Stimulated activated CD4-positive, alpha-beta T cell treated with anti-CD3 and anti-CD28 coated beads, TNF-alpha, amount 100 ng/mL, for 4 hours (primary cell): ENCODE measurements around the gene IGFL1.
"Not testable (repeated sequence)": the region's sequence is repeated elsewhere in the genome, so short reads cannot be mapped to it uniquely, and the experiment has no call there.

Experiments
- DNase-seq, 3 experiments: peaks; one replicate each; pipeline ENCODE4 v3.0.0-alpha.2; 2020; ENCODE audit warnings: low read depth in 3 of 3

IGFL1 gene

GRCh38 chr19:46225558-46226004, 4.0 kb upstream of the IGFL1 start:
- no peak for DNase-seq

GRCh38 chr19:46226438-46226973, 3.0 kb upstream of the IGFL1 start:
- DNase-seq = no peak

DNA sequence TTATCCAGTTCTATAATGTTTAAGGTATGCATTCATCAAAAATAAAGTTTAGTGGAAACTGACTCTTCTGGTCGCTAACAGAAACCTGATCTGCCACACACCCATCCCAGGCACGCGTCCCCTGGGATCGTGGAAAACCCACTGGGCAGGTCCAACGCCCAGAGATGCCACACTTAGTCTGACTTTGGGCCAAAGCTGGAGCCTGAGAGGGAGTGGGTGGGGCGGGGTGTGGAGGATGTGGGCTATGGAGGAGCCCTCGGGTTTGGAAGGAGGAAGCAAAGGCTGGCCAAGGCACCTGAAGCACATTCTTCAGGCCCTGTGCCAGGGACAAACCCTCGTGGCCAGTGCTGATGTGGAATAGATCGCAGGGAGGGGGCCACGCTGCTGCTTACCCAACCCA, 2.5 kb downstream of the IGFL1 start:
- DNase-seq = no peak

- no peak for DNase-seq
Observed at GRCh38 chr19:46232468-46232867, 2.9 kb downstream of the IGFL1 start.

DNA sequence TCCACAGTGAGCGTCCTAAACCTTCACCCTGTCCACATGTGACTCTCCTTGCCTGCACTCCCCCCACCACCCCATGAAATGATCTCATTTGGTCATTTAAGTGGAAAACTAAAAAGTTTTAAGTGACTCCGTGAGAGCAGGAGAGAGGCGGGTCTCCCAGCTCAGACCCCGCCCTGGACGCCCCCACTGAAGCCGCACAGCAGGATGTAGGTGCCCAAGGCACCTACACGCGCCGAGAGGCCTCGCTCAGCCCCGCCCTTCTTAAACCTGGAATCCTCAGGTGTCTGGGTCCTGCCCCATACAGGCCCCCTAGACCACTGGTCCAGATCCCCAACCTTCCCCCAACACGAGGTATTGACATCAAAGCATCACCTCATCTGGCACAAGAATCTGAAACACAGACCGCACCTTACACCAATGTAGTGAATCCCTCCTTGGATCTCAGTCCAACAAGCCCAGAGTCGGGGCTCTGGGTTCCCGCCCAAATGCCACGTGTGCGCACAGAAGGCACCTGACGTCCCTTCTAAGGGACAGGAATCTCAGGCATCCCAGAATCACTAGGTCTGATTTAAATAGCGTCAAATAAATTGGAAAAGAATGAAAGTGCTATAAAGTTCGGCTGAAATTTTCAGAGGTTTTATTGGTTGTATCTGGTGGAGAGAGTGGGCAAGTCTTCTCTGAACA, 3.5 kb downstream of the IGFL1 start:
- DNase-seq = no peak

DNA sequence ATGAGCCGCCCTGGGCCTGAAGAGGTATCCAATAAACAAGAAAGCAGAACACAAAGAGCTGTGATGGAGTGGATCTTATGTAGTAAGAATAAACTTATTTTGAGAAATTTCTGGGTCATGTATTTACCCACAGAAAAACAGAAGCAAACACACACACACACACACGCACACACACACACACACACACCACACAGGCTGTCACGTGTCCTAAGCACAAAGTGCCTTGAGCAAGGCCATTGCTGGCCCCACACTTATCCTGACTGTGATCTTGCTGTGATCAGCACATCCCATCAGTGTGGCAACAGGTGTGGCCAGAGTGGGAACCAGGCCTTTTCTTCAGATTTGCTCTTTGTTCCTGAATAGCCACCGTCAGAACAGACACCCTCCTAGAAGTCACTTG, 4.3 kb downstream of the IGFL1 start:
- not testable (repeated sequence) for DNase-seq

GRCh38 chr19:46238141-46238540, 8.6 kb downstream of the IGFL1 start:
- not testable (repeated sequence) for DNase-seq

- DNase-seq = no peak
Observed at GRCh38 chr19:46239193-46240024, 9.9 kb downstream of the IGFL1 start.

DNA sequence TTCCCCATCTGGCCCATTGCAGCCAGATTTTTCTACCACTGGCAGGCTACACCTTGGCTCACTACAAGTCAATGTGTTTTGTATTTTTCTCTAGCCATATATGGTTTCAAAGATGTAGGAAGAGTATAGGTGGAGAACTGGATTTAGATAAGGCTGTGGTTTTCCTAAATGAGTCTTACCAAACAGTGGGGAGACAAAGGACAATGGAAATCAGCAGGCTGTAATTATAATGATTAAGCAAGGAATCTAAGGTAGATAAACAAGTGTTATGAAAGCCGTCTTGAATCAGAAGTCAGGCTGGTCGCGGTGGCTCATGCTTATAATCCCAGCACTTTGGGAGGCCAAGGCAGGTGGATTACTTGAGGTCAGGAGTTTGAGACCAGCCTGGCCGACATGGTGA, 11.2 kb downstream of the IGFL1 start:
- no peak for DNase-seq

DNA sequence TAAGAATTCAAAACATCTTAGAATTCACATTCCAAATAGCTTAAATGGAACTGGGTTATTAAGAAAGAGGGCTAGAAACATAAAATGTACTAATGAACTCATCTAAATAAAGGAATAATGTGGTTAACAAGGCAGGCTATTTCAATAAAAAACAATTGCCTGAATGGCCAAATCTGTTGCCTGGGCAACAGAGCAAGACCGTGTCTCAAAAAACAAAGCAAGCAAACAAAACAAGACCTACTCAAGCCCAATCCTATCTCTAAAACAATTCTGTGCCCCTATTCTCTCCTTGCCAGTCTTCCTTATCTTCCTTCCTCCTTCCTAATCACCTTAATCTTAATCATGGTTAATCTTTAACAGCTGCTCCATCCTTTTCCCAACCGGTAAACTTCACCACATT, 12.1 kb downstream of the IGFL1 start:
- no peak for DNase-seq

DNA sequence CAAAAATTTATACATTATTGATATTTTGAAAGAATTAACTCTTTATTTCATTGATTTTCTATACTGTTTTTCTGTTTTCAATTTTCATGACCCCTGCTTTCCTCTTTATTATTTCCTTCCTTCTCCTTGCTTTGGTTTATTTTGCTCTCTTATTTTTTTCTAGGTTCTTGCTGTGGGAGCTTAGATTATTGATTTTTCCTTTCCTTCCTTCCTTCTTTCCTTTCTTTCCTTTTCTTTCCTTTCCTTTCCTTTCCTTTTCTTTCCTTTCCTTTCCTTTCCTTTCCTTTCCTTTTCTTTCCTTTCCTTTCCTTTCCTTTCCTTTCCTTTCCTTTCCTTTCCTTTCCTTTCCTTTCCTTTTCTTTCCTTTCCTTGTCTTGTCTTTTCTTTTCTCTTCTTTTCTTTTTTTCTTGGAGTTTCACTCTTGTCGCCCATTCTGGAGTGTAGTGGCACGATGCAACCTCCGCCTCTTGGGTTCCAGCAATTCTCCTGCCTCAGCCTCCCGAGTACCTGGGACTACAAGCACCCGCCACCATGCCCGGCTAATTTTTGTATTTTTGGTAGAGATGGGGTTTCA, 13.6 kb downstream of the IGFL1 start:
- DNase-seq = not testable (repeated sequence)

- no peak for DNase-seq
Observed at GRCh38 chr19:46250076-46250735, 20.7 kb downstream of the IGFL1 start.

- DNase-seq = no peak
Observed at GRCh38 chr19:46251416-46251815, 21.9 kb downstream of the IGFL1 start.

DNA sequence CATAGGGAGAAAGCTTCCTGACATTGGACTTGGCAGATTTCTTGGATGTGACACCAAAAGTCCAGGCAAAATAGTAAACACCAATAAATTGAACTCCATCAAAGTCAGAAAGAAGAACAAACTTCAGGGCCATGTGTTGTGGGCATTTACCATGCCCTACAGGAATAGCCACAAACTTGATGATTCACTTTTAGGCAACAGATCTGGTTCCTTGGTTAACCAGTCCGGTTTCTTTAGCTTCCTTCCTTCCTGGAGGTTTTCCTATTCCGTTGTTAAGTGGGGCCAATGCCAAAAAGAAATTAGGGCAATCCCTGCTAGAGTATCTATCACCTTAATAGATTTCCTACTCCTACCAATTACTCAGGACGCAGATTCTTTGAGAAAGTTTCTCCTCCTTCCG, 25.2 kb downstream of the IGFL1 start:
- no peak for DNase-seq

- DNase-seq = no peak
Observed at GRCh38 chr19:46256855-46257254, 27.3 kb downstream of the IGFL1 start.

DNA sequence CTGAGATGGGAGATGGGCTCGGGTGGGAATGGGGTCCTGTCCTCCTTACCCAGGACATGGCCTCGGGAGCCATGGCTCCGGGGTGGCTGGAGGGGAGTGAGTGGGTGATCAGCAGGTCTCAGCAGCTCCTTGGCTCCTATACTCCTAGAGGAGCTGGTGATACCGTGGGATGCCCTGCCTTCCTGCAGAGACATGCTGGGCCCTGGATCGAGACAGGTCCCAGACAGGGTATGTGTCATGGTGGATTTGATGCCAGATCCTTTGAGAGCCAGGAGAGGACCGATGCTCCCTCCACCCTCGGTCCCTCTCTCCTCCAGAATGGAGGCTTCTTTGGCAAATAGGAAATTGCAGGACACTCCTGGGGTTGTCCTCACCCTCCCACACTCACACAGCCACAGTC, 32.0 kb downstream of the IGFL1 start:
- DNase-seq = not testable (repeated sequence)

DNA sequence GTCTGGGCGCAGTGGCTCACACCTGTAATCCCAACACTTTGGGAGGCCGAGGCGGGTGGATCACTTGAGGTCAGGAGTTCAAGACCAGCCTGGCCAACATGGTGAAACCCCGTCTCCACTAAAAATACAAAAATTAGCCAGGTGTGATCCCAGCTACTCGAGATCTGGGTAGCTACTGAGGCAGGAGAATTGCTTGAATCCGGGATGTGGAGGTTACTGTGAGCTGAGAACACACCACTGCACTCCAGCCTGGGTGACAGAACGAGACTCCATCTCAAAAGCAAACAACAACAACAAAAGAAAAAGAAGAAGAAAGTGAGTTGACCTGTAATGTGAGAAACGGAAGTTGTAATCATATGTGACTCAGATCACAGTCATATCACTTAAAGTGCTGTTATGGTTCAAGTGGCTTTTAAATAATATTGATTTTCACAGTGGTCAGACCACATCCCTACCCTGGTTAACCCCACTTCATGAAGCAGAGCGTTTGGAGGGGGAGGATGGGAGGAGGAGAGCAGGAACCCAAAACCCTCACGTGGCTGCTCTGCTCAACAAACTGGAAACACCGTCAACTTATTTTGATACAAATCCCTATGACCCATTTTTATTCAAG, 33.2 kb downstream of the IGFL1 start:
- DNase-seq = peak in 2 of 3 experiments; percentile 4 to 8

DNA sequence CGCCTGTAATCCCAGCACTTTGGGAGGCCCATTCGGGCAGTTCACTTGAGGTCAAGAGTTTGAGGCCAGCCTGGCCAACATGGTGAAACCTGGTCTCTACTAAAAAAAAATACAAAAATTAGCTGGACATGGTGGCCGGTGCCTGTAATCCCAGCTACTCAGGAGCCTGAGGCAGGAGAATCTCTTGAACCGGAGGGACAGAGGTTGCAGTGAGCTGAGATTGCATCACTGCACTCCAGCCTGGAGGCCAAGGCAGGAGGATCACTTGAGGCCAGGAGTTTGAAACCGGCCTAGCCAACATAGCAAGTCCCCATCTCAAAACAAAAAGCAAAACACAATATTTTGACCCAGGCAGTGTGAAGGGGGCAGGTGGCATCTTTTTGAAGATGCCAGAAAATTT, 35.3 kb downstream of the IGFL1 start:
- DNase-seq = not testable (repeated sequence)

DNA sequence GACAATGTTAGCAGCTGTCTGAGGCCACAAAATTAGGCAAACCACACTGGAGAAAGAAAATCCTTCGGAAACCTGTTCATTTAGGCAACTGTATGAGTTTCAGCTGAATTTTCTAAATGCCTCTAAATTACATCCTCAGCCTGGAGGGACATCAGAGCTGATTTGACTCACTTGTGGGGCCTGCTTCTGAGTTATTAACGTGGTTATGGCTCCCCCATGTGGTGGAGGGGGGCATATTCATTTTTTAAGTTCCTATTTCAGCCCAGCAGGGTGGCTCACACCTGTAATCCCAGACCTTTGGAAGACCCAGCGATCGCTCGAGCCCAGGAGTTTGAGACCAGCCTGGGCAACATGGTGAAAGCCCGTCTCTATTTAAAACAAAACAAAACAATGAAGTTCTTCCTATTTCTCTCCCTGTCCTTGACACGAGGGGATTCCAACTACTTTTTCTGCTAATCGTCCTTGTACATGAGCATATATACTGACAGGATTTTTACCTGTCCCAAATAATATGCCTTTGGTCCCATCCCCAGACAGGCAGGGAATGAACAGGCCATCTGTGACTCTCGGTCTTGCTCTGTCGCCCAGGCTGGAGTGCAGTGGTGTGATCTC, 35.8 kb downstream of the IGFL1 start:
- peak; percentile 22 to 63 (median 27) for DNase-seq

- DNase-seq = no peak
Observed at GRCh38 chr19:46269101-46269500, 39.6 kb downstream of the IGFL1 start.
